Panc1 (cell line): ENCODE data around the gene MRNIP. TPM values are rescaled to one million over a fixed set of nuclear protein-coding genes. Genes with fewer than 3 reads are reported as not detected.

Experiments used
- ATAC-seq: fragments of 200-7000 bp; cut with Tn5 transposase; 2 replicates; pipeline ENCODE4 v1.9.1; 2020; ENCODE audit warnings: mild to moderate bottlenecking, moderate library complexity
- BruUV-seq: library from RNA; stranded (reverse); fragments of 400-500 nt; replicated peaks from 2 replicates; lab custom pipeline; 2021; lab: Mats Ljungman, UMichigan
- CTCF ChIA-PET: fragments of 300-600 bp; sonication (Branson Sonifier 250); formaldehyde crosslinking; loops from one replicate; lab custom pipeline; 2022; ENCODE audit warnings: antibody characterized with exemption; lab: Charles Lee
- POLR2A ChIA-PET: fragments of 300-600 bp; sonication (Branson Sonifier 250); formaldehyde crosslinking; loops from one replicate; lab custom pipeline; 2022; ENCODE audit warnings: antibody characterized with exemption; lab: Charles Lee
- DNase-seq: peaks from one replicate; pipeline ENCODE4 v3.0.0-alpha.2; 2010; ENCODE audit warnings: low read depth, low spot score
- H3K27ac ChIP-seq: 2 replicates; pipeline ENCODE4 v1.5.1; 2011; ENCODE audit warnings: mild to moderate bottlenecking, low read length, inconsistent platforms
- H3K27me3 ChIP-seq: fragments of 200-500 bp; sonication (Bioruptor generic); 2 replicates; pipeline ENCODE4 v1.6.0; 2014; ENCODE audit warnings: low read length, inconsistent platforms; ENCODE audit not compliant: control insufficient read depth, insufficient read depth
- H3K36me3 ChIP-seq: fragments of 200-500 bp; sonication (Bioruptor generic); 2 replicates; pipeline ENCODE4 v1.5.1; 2014; ENCODE audit warnings: inconsistent platforms, mild to moderate bottlenecking, low read length, moderate library complexity; ENCODE audit not compliant: control insufficient read depth, insufficient read depth
- H3K4me1 ChIP-seq: 2 replicates; pipeline ENCODE4 v1.5.1; 2011; ENCODE audit warnings: inconsistent platforms, mild to moderate bottlenecking, low read length, moderate library complexity; ENCODE audit not compliant: control insufficient read depth, insufficient read depth
- H3K4me3 ChIP-seq, 2 experiments: 2 replicates each; pipeline ENCODE4 v1.5.1; 2011 to 2012; ENCODE audit warnings: low read depth in 2 of 2, low read length in 2 of 2, mild to moderate bottlenecking in 2 of 2, inconsistent platforms in 1 of 2, moderate library complexity in 1 of 2
- H3K9me3 ChIP-seq: fragments of 200-500 bp; sonication (Bioruptor generic); 2 replicates; pipeline ENCODE4 v1.5.1; 2014; ENCODE audit warnings: low read depth, mild to moderate bottlenecking, inconsistent platforms, low read length, moderate library complexity; ENCODE audit not compliant: control insufficient read depth, insufficient read depth
- CTCF ChIP-seq: fragments of 450-650 bp; IDR thresholded peaks from 2 replicates; pipeline ENCODE4 v1.5.1; 2017; ENCODE audit warnings: mild to moderate bottlenecking
- POLR2AphosphoS5 ChIP-seq: IDR thresholded peaks from 2 replicates; pipeline ENCODE4 v1.6.1; 2012; ENCODE audit warnings: mild to moderate bottlenecking, low read depth, low read length, moderate library complexity
- REST ChIP-seq, 2 experiments: IDR thresholded peaks; 2 replicates each; pipeline ENCODE4 v1.6.1; 2011 to 2012; ENCODE audit warnings: low read depth in 2 of 2, control low read depth in 1 of 2, low read length in 1 of 2, mild to moderate bottlenecking in 1 of 2, moderate library complexity in 1 of 2; ENCODE audit not compliant: insufficient read depth in 1 of 2
- SIN3A ChIP-seq: IDR thresholded peaks from 2 replicates; pipeline ENCODE4 v1.6.1; 2012; ENCODE audit warnings: low read depth, mild to moderate bottlenecking, low read length, moderate library complexity, borderline replicate concordance; ENCODE audit not compliant: insufficient read depth
- TCF7L2 ChIP-seq: IDR thresholded peaks from 2 replicates; pipeline ENCODE4 v1.6.1; 2011; ENCODE audit warnings: mild to moderate bottlenecking, low read depth, low read length, inconsistent platforms
- in situ Hi-C: cut with HindIII; loops from 2 replicates; pipeline ENCODE4 v1.10.0; 2016; ENCODE audit warnings: low sequenced_read_pairs, low pct_unique_long_range_greater_than_20kb
- intact Hi-C: fragments of 100-400 bp; cut with micrococcal nuclease; formaldehyde crosslinking; loops from one replicate; pipeline ENCODE4 v1.10.0; 2022; ENCODE audit not compliant: unreplicated experiment
- total RNA-seq: library from RNA; stranded (reverse); gene quantifications from one replicate; pipeline ENCODE4 v1.2.1, GENCODE V29; 2021; ENCODE audit not compliant: unreplicated experiment

The MRNIP gene
- total RNA-seq, 1 experiment from 2014 or later: 33.0 TPM

GRCh38 chr5:179889885-179890284, 31.3 kb upstream of the MRNIP start:
- Histone ChIP-seq H3K4me3 (no peak overlapping the region), H3K36me3 (peaks cover 12% of the 10 kb centered on the region), H3K27me3 (no peaks in the 10 kb centered on the region), H3K27ac (no peak overlapping the region), H3K4me1 (no peaks in the 10 kb centered on the region), H3K9me3 (no peaks in the 10 kb centered on the region; the same call in 1 of the 2 replicates)
- TF ChIP-seq SIN3A (no peak), POLR2AphosphoS5 (no peak), TCF7L2 (no peak), REST (IDR thresholded peaks at IDR 0.05; ENCODE audit: insufficient read depth in 1 of 2, low read depth in 2 of 2, low read length in 1 of 2) (no peak), CTCF (no peak)
- ATAC-seq (no peak), DNase-seq (no peak)
- in situ Hi-C loops: no loop called here
- CTCF ChIA-PET: no interaction called here
- intact Hi-C loops: no loop called here
- BruUV-seq: no TSS peak
- POLR2A ChIA-PET: no interaction called here

- intact Hi-C loops (no loop called here), in situ Hi-C loops (no loop called here)
- CTCF ChIA-PET: no interaction called here
- BruUV-seq: no TSS peak
- ATAC-seq (no peak), DNase-seq (no peak)
- TF ChIP-seq SIN3A (no peak), TCF7L2 (no peak), POLR2AphosphoS5 (no peak), REST (IDR thresholded peaks at IDR 0.05; ENCODE audit: insufficient read depth in 1 of 2, low read depth in 2 of 2, low read length in 1 of 2) (no peak), CTCF (no peak)
- Histone ChIP-seq H3K36me3 (peaks cover 17% of the 10 kb centered on the region), H3K4me3 (no peak overlapping the region), H3K27me3 (no peaks in the 10 kb centered on the region), H3K27ac (no peak overlapping the region), H3K9me3 (peaks cover 18% of the 10 kb centered on the region), H3K4me1 (no peaks in the 10 kb centered on the region)
- POLR2A ChIA-PET: no interaction called here
These were observed 29.2 kb upstream of the MRNIP start for GRCh38 chr5:179887802-179888201.
